ENCODE results near the gene PDXDC1.
"Not testable (repeated sequence)": the region's sequence is repeated elsewhere in the genome, so short reads cannot be mapped to it uniquely, and the experiment has no call there.

PDXDC1 gene

GRCh38 chr16:14975418-14976194 lies 780 bp downstream of the PDXDC1 start:
- H3K4me3 ChIP-seq (ENCODE audit: low read length), result peak overlapping the region; percentile 86
- H3K9me3 ChIP-seq (replicated peaks; ENCODE audit: low read length); H3K27me3 ChIP-seq (ENCODE audit: control insufficient read depth, insufficient read depth, low read length); H3K36me3 ChIP-seq (ENCODE audit: insufficient read depth, low read length): not testable (repeated sequence)
- H3K4me2 ChIP-seq (ENCODE audit: low read length), result peak overlapping the region; percentile 100
- H3K9ac ChIP-seq (ENCODE audit: low read depth, low read length), result peak overlapping the region; percentile 90
- peaks cover 12% of the 10 kb centered on the region for H3K4me1 ChIP-seq (ENCODE audit: control insufficient read depth, insufficient read depth, low read length)

DNA sequence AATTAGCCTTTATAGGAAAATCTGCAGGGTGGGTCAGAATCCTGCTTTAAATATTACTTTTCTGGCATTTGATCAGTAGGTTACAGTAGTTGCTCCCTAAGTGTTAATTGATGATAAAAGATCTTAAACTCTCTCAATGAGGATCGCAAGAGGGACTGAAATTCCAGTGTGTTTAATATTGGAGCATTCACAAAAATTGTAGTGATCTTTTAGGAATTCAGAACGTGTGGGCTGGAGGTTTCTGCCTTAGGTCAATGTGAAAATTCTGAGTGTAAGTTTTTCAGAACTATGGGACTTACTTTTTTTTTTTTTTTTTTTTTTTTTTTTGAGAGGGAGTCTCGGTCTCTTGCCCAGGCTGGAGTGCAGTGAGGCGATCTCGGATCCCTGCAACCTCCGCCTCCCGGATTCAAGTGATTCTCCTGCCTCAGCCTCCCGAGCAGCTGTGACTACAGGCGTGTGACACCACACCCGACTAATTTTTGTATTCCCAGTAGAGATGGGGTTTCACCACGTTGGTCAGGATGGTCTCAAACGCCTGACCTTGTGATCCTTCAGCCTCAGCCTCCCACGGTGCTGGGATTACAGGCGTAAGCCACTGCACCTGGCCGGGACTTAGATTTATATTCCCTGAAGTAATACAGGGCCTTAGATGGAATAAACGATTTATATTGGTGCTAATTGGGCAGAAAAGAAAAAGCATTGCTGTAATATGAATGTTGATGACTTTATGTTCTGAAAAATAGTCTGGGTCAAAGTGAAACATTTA lies 2.3 kb downstream of the PDXDC1 start:
- H3K4me2 ChIP-seq (ENCODE audit: low read length), result peak overlapping the region; percentile 100
- not testable (repeated sequence) for H3K36me3 ChIP-seq (ENCODE audit: insufficient read depth, low read length); H3K9me3 ChIP-seq (replicated peaks; ENCODE audit: low read length); H3K4me3 ChIP-seq (ENCODE audit: low read length); H3K27me3 ChIP-seq (ENCODE audit: control insufficient read depth, insufficient read depth, low read length); H3K9ac ChIP-seq (ENCODE audit: low read depth, low read length)
- H3K4me1 ChIP-seq (ENCODE audit: control insufficient read depth, insufficient read depth, low read length), result peaks cover 14% of the 10 kb centered on the region

DNA sequence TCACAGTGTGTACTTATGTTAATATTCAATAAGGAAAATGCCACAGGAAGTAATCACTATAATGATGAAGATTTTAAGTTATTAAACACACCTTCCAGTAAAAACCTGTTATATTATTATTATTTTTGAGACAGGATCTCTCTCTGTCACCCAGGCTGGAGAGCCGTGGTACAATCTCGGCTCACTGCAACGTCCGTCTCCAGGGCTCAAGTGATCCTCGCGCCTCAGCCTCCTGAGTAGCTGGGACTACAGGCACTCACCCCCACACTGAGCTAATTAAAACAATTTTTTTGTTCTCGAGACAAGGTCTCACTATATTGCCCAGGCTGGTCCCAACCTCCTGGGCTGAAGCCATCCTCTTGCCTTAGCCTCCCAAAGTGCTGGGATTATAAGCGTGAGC lies 3.5 kb downstream of the PDXDC1 start:
- H3K4me1 ChIP-seq (ENCODE audit: control insufficient read depth, insufficient read depth, low read length), result peaks cover 18% of the 10 kb centered on the region
- not testable (repeated sequence) for H3K27me3 ChIP-seq (ENCODE audit: control insufficient read depth, insufficient read depth, low read length); H3K9me3 ChIP-seq (replicated peaks; ENCODE audit: low read length); H3K4me3 ChIP-seq (ENCODE audit: low read length); H3K36me3 ChIP-seq (ENCODE audit: insufficient read depth, low read length); H3K4me2 ChIP-seq (ENCODE audit: low read length); H3K9ac ChIP-seq (ENCODE audit: low read depth, low read length)

DNA sequence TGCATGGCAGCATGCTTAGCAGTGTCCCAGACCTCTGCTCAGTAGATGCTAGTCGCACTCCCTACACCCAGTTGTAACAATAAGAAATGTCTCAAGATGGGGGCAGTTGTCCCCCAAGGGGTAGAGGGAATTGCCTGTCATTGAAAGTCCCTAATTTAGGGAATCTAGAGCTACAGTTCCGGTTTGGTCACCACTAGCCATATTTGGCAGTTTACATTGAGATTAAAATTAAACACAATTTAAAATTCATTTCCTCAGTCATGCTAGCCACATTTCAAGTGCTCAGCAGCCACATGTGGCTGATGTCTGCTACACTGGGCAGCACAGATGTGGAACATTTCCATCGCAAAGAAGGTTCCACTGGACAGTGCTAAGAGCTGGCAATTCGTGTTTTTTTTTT lies 4.1 kb downstream of the PDXDC1 start:
- H3K36me3 ChIP-seq (ENCODE audit: insufficient read depth, low read length); H3K9ac ChIP-seq (ENCODE audit: low read depth, low read length); H3K9me3 ChIP-seq (replicated peaks; ENCODE audit: low read length); H3K4me3 ChIP-seq (ENCODE audit: low read length); H3K4me2 ChIP-seq (ENCODE audit: low read length); H3K27me3 ChIP-seq (ENCODE audit: control insufficient read depth, insufficient read depth, low read length): not testable (repeated sequence)
- H3K4me1 ChIP-seq (ENCODE audit: control insufficient read depth, insufficient read depth, low read length), result peaks cover 18% of the 10 kb centered on the region

DNA sequence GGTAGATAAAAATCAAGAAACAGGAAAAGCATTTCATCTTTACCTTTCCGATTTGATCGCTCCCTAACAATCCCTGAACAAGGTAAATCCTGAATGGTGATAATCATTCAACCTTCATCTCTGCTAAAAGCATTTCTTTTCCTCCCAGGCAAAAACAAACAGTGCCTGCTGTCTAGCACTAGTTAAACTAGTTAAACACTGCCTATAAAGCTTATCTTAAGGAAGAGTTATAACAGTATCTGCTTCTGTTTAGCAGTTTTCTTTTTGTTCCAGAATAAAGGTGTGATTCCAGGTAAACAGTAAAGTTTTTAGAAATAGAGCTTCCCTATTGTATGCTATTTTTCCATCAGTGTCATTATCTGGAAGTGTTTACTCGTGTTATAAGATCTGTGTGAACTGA lies 6.4 kb downstream of the PDXDC1 start:
- not testable (repeated sequence) for H3K27me3 ChIP-seq (ENCODE audit: control insufficient read depth, insufficient read depth, low read length); H3K9ac ChIP-seq (ENCODE audit: low read depth, low read length); H3K36me3 ChIP-seq (ENCODE audit: insufficient read depth, low read length); H3K9me3 ChIP-seq (replicated peaks; ENCODE audit: low read length); H3K4me3 ChIP-seq (ENCODE audit: low read length); H3K4me2 ChIP-seq (ENCODE audit: low read length)
- H3K4me1 ChIP-seq (ENCODE audit: control insufficient read depth, insufficient read depth, low read length), result peaks cover 11% of the 10 kb centered on the region

GRCh38 chr16:14982521-14982920 lies 7.7 kb downstream of the PDXDC1 start:
- H3K4me3 ChIP-seq (ENCODE audit: low read length); H3K27me3 ChIP-seq (ENCODE audit: control insufficient read depth, insufficient read depth, low read length); H3K36me3 ChIP-seq (ENCODE audit: insufficient read depth, low read length); H3K4me2 ChIP-seq (ENCODE audit: low read length); H3K4me1 ChIP-seq (ENCODE audit: control insufficient read depth, insufficient read depth, low read length); H3K9me3 ChIP-seq (replicated peaks; ENCODE audit: low read length); H3K9ac ChIP-seq (ENCODE audit: low read depth, low read length): not testable (repeated sequence)

DNA sequence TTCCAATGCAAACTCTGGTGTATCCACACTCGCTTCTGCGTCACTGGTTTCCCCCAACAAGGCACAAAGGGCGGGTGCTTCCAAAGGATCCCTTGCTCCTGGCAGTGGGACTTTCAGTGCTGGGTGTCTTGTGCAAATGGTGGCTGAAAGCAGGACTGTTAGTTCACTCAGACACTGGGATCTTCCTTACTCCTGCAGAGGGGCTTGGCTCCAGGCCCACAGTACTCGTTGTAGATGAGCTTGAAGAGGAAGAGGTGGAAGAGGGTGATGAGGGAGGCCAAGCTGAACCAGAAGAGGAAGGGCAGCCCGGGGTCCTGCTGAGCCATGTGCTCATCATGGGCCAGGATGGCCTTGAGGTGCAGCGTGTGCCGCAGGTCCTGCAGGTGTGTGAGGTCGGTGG lies 13.3 kb downstream of the PDXDC1 start:
- not testable (repeated sequence) for H3K27me3 ChIP-seq (ENCODE audit: control insufficient read depth, insufficient read depth, low read length); H3K4me1 ChIP-seq (ENCODE audit: control insufficient read depth, insufficient read depth, low read length); H3K9ac ChIP-seq (ENCODE audit: low read depth, low read length); H3K9me3 ChIP-seq (replicated peaks; ENCODE audit: low read length); H3K36me3 ChIP-seq (ENCODE audit: insufficient read depth, low read length); H3K4me2 ChIP-seq (ENCODE audit: low read length); H3K4me3 ChIP-seq (ENCODE audit: low read length)

DNA sequence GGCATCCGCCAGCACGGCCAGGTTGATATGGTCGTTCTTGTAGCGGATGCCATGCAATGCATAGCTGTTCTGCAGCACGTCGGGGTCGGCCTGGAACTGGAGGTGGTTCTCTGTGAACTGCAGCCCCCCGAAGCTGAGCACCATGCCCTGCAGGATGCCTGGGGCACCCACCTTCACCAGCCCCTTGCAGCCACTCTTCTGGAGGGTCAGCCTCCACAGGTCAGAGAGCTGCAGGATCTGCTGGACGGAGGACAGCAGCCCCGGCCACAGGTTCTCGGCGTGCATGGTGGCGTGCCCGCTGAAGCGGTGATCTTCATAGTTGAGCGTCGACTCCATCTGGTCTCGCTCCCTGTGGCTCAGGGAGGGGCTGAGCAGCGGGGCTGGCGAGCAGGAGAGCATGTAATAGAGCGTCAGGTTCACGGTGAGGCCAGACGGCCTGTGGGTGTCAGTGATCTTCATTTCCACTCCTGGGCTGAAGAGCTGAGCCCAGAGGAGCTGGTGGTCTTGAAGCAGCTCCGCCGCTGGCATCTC lies 13.9 kb downstream of the PDXDC1 start:
- H3K4me2 ChIP-seq (ENCODE audit: low read length); H3K9me3 ChIP-seq (replicated peaks; ENCODE audit: low read length); H3K27me3 ChIP-seq (ENCODE audit: control insufficient read depth, insufficient read depth, low read length); H3K36me3 ChIP-seq (ENCODE audit: insufficient read depth, low read length); H3K4me1 ChIP-seq (ENCODE audit: control insufficient read depth, insufficient read depth, low read length); H3K9ac ChIP-seq (ENCODE audit: low read depth, low read length); H3K4me3 ChIP-seq (ENCODE audit: low read length): not testable (repeated sequence)

DNA sequence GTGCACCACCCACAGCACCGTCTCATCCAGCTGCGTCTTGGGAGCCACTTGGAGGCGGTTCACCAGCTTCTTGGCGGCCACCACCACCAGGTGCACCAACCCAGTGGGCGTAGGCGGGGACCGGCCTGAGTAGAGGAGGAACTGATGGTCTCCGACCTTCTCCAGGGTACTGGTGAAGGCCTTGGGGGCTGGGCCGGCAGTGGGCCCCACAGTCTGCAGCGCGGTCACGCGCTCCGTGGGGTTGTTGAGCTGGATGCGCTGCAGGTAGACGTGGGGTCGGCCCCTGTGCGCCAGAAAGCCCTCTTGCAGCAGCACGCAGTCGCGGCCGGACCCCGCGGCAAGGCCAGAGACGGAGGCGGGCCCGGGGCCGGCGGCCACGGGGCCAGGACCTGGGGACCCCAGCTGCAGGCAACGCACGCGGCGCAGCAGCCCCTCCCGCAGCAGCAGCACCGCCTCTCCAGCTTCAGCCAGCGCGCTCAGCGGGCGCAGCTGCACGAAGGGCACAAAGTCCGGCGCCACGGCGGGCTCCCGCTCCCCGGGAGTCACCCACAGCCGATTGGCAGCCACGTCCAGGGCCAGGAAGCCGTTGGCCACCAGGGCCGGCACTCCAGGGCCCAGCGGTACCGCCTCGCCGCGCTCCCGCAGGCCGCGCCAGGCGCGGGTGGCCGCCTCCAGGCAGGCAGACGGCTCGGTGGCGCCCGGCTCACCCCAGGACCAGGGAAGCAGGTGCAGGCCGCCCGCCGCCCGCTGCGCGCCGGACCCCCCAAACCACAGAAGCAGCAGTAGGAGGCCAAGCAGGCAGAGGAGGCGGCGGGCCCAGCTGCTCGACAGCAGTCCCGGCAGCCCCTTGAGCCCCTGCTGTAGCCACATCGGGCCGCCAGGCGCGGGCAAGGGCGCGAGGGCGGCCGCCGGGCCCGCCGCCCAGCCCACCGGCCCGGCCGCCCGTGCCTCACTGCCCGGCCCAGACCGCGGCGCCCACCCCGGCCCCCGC lies 14.8 kb downstream of the PDXDC1 start:
- not testable (repeated sequence) for H3K4me3 ChIP-seq (ENCODE audit: low read length); H3K27me3 ChIP-seq (ENCODE audit: control insufficient read depth, insufficient read depth, low read length); H3K9me3 ChIP-seq (replicated peaks; ENCODE audit: low read length); H3K36me3 ChIP-seq (ENCODE audit: insufficient read depth, low read length); H3K4me1 ChIP-seq (ENCODE audit: control insufficient read depth, insufficient read depth, low read length); H3K9ac ChIP-seq (ENCODE audit: low read depth, low read length)
- H3K4me2 ChIP-seq (ENCODE audit: low read length), result peak overlapping the region; percentile 29

DNA sequence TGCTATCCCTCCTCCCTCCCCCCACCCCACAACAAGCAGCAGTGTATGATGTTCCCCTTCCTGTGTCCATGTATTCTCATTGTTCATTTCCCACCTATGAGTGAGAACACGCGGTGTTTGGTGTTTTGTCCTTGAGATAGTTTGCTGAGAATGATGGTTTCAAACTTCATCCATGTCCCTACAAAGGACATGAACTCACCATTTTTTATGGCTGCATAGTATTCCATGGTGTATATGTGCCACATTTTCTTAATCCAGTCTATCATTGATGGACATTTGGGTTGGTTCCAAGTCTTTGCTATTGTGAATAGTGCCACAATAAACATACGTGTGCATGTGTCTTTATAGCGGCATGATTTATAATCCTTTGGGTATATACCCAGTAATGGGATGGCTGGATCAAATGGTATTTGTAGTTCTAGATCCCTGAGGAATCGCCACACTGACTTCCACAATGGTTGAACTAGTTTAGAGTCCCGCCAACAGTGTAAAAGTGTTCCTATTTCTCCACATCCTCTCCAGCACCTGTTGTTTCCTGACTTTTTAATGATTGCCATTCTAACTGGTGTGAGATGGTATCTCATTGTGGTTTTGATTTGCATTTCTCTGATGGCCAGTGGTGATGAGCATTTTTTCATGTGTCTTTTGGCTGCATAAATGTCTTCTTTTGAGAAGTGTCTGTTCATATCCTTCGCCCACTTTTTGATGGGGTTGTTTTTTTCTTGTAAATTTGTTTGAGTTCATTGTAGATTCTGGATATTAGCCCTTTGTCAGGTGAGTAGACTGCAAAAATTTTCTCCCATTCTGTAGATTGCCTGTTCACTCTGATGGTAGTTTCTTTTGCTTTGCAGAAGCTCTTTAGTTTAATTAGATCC lies 18.7 kb downstream of the PDXDC1 start:
- H3K4me1 ChIP-seq (ENCODE audit: control insufficient read depth, insufficient read depth, low read length); H3K4me2 ChIP-seq (ENCODE audit: low read length); H3K9ac ChIP-seq (ENCODE audit: low read depth, low read length); H3K4me3 ChIP-seq (ENCODE audit: low read length); H3K9me3 ChIP-seq (replicated peaks; ENCODE audit: low read length); H3K36me3 ChIP-seq (ENCODE audit: insufficient read depth, low read length); H3K27me3 ChIP-seq (ENCODE audit: control insufficient read depth, insufficient read depth, low read length): not testable (repeated sequence)

Measured in skeletal muscle satellite cell (primary cell).